SK-N-MC (cell line): ENCODE measurements around the gene CARF.

Experiments
- EZH2 ChIP-seq: fragments of 200-600 bp; sonication (generic); IDR thresholded peaks from one replicate; pipeline ENCODE4 v1.6.1; 2017; ENCODE audit warnings: antibody characterized with exemption
- FOXP2 ChIP-seq: optimal IDR thresholded peaks from 2 replicates; pipeline ENCODE3; 2011; ENCODE audit warnings: mild to moderate bottlenecking, moderate library complexity; ENCODE audit not compliant: insufficient read depth; ENCODE audit errors: extremely low read length, control extremely low read depth
- POLR2AphosphoS5 ChIP-seq: IDR thresholded peaks from 2 replicates; pipeline ENCODE4 v1.6.1; 2012; ENCODE audit warnings: mild to moderate bottlenecking, low read depth, low read length, borderline replicate concordance

- TF ChIP-seq POLR2AphosphoS5 (no peak), EZH2 (no peak), FOXP2 (no peak)
Observed at GRCh38 chr2:202881570-202881969, 30.5 kb upstream of the CARF start.
